ENCODE data around the gene AKAP3. TPM values are rescaled to one million over a fixed set of nuclear protein-coding genes. Genes with fewer than 3 reads are reported as not detected.

AKAP3 gene
- total RNA-seq, 4 donors from 2014 or later = 0.39 to 0.83 (median 0.73) TPM

- intact Hi-C loops (cut with DNase I) = no loop called here
- DNase-seq (ENCODE audit: extremely low spot score) = no peak
- no peaks in the 10 kb centered on the region for H3K4me1 ChIP-seq
- peaks cover 0 to 12% (median 0%) of the 10 kb centered on the region in 4 donors for H3K27me3 ChIP-seq
- H3K27ac ChIP-seq (replicated peaks in 1 of 4) = no peak overlapping the region
- H3K36me3 ChIP-seq = no peaks in the 10 kb centered on the region
- TF ChIP-seq POLR2A (IDR thresholded peaks at IDR 0.05; ENCODE audit: low read depth) (no peak), EP300 (IDR thresholded peaks at IDR 0.05) (no peak), POLR2AphosphoS5 (IDR thresholded peaks at IDR 0.05) (no peak), CTCF (IDR thresholded peaks at IDR 0.05) (no peak)
- H3K4me3 ChIP-seq = no peak overlapping the region
- WGBS = 87% methylated on average over 10 of the region's 10 CpGs
- no peaks in the 10 kb centered on the region for H3K9me3 ChIP-seq
Measured at GRCh38 chr12:4628406-4628805, 20.4 kb downstream of the AKAP3 start.

- Histone ChIP-seq H3K4me1 (no peaks in the 10 kb centered on the region), H3K27ac (replicated peaks in 1 of 4) (no peak overlapping the region), H3K27me3 (peaks cover 0 to 12% (median 1%) of the 10 kb centered on the region in 4 donors), H3K36me3 (no peaks in the 10 kb centered on the region), H3K4me3 (no peak overlapping the region), H3K9me3 (no peaks in the 10 kb centered on the region)
- intact Hi-C loops (cut with DNase I) = no loop called here
- no peak for TF ChIP-seq EP300 (IDR thresholded peaks at IDR 0.05)
- no peak for DNase-seq (ENCODE audit: extremely low spot score)
- WGBS = 77% methylated on average over 5 of the region's 5 CpGs
Measured at GRCh38 chr12:4626543-4626942, 22.3 kb downstream of the AKAP3 start.

- intact Hi-C loops (cut with DNase I) = no loop called here
- Histone ChIP-seq H3K4me3 (no peak overlapping the region), H3K27ac (replicated peaks in 1 of 4) (no peak overlapping the region), H3K36me3 (no peaks in the 10 kb centered on the region), H3K9me3 (no peaks in the 10 kb centered on the region), H3K4me1 (no peaks in the 10 kb centered on the region), H3K27me3 (peaks cover 0 to 3% (median 0%) of the 10 kb centered on the region in 4 donors)
- no peak for TF ChIP-seq CTCF (IDR thresholded peaks at IDR 0.05)
- no peak for TF ChIP-seq EP300 (IDR thresholded peaks at IDR 0.05)
- no peak for TF ChIP-seq POLR2AphosphoS5 (IDR thresholded peaks at IDR 0.05)
- TF ChIP-seq POLR2A (IDR thresholded peaks at IDR 0.05; ENCODE audit: low read depth) = no peak
- DNase-seq (ENCODE audit: extremely low spot score) = no peak
- WGBS = 91% methylated on average over 3 of the region's 3 CpGs
Measured at GRCh38 chr12:4621511-4621910, 27.3 kb downstream of the AKAP3 start.

GRCh38 chr12:4615667-4616066, 33.2 kb downstream of the AKAP3 start:
- no peak overlapping the region for H3K4me3 ChIP-seq
- no peak for TF ChIP-seq CTCF (IDR thresholded peaks at IDR 0.05)
- no peak for TF ChIP-seq POLR2AphosphoS5 (IDR thresholded peaks at IDR 0.05)
- TF ChIP-seq POLR2A (IDR thresholded peaks at IDR 0.05; ENCODE audit: low read depth) = no peak
- TF ChIP-seq EP300 (IDR thresholded peaks at IDR 0.05) = no peak
- 83% methylated on average over 5 of the region's 9 CpGs for WGBS
- no peaks in the 10 kb centered on the region for H3K9me3 ChIP-seq
- peaks cover 29 to 54% (median 46%) of the 10 kb centered on the region in 4 donors for H3K36me3 ChIP-seq
- DNase-seq (ENCODE audit: extremely low spot score) = peak; percentile 55
- no peak overlapping the region for H3K27ac ChIP-seq (replicated peaks in 1 of 4)
- no peaks in the 10 kb centered on the region for H3K4me1 ChIP-seq
- H3K27me3 ChIP-seq = no peaks in the 10 kb centered on the region
- intact Hi-C loops (cut with DNase I) = no loop called here

GRCh38 chr12:4610481-4610880, 38.4 kb downstream of the AKAP3 start:
- TF ChIP-seq CTCF (IDR thresholded peaks at IDR 0.05) = no peak
- no peak for TF ChIP-seq EP300 (IDR thresholded peaks at IDR 0.05)
- no peak for TF ChIP-seq POLR2A (IDR thresholded peaks at IDR 0.05; ENCODE audit: low read depth)
- no peak for TF ChIP-seq POLR2AphosphoS5 (IDR thresholded peaks at IDR 0.05)
- Histone ChIP-seq H3K27ac (replicated peaks in 1 of 4) (no peak overlapping the region), H3K36me3 (peaks cover 32 to 57% (median 53%) of the 10 kb centered on the region in 4 donors), H3K4me1 (peaks cover 14 to 25% (median 20%) of the 10 kb centered on the region in 4 donors), H3K4me3 (no peak overlapping the region), H3K27me3 (no peaks in the 10 kb centered on the region), H3K9me3 (no peaks in the 10 kb centered on the region)
- 88% methylated on average over 4 of the region's 4 CpGs for WGBS
- no peak for DNase-seq (ENCODE audit: extremely low spot score)
- intact Hi-C loops (cut with DNase I) = loop anchor here (5.0 kb wide), 1 partner anchor 37 kb away; the partner anchor contains the start of genes AKAP3 and NDUFA9
